SK-N-MC (cell line): ENCODE measurements around the gene DENND4C.

Experiments
- EZH2 ChIP-seq: fragments of 200-600 bp; sonication (generic); IDR thresholded peaks from one replicate; pipeline ENCODE4 v1.6.1; 2017; ENCODE audit warnings: antibody characterized with exemption
- POLR2AphosphoS5 ChIP-seq: IDR thresholded peaks from 2 replicates; pipeline ENCODE4 v1.6.1; 2012; ENCODE audit warnings: mild to moderate bottlenecking, low read depth, low read length, borderline replicate concordance

DNA sequence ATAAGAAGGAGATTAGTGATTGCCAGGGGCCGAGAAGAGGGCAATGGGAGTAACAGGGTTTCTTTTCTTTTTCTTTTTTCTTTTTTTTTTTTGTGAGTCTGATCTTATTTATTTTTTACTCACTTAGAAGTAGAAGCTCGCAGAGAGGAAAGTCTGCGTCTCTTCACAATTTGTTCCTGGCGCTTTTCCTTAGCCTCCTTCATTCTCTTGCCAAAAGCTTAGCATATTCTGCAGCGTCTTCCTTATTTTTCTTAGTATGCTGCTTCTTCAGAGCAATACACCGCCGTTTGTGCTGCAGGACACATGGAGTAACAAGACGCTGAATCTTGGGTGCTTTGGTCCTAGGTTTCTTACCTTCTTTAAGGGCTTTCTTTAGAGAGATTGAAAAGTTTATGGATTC lies 30.3 kb upstream of the DENND4C start:
- TF ChIP-seq POLR2AphosphoS5 = no peak
- no peak for TF ChIP-seq EZH2
